CD4-positive, CD25-positive, alpha-beta regulatory T cell (primary cell): Measurements from ENCODE around the gene HSPA12A. TPM values are rescaled to one million over a fixed set of nuclear protein-coding genes. Genes with fewer than 3 reads are reported as not detected.

Experiments
- ATAC-seq, 2 donors: fragments of 150-1000 bp; cut with Tn5 transposase; one replicate each; pipeline ENCODE4 v1.10.0; 2021; ENCODE audit warnings: low read depth in 2 of 2, moderate number of reproducible peaks in 2 of 2, moderate library complexity in 1 of 2
- DNase-seq, 3 donors: peaks; one replicate each; pipeline versions ENCODE4 v3.0.0 to v3.0.0-alpha.2; 2012 to 2022; ENCODE audit warnings: mixed read lengths in 1 of 3
- H3K27ac ChIP-seq: one replicate; pipeline ENCODE4 v1.7.0; 2013; ENCODE audit warnings: mild to moderate bottlenecking, low read length; ENCODE audit not compliant: insufficient read depth, poor library complexity, severe bottlenecking
- H3K27me3 ChIP-seq: one replicate; pipeline ENCODE4 v1.7.0; 2013; ENCODE audit warnings: low read length; ENCODE audit not compliant: control insufficient read depth, insufficient read depth
- H3K36me3 ChIP-seq: one replicate; pipeline ENCODE4 v1.7.0; 2013; ENCODE audit warnings: mild to moderate bottlenecking, low read length, moderate library complexity; ENCODE audit not compliant: control insufficient read depth, insufficient read depth
- H3K4me1 ChIP-seq: 2 replicates; pipeline ENCODE4 v1.7.0; 2013; ENCODE audit warnings: mild to moderate bottlenecking, low read length; ENCODE audit not compliant: insufficient read depth, control insufficient read depth, poor library complexity, severe bottlenecking
- H3K4me3 ChIP-seq: one replicate; pipeline ENCODE4 v1.7.0; 2013; ENCODE audit warnings: low read depth, mild to moderate bottlenecking, low read length, moderate library complexity
- H3K9me3 ChIP-seq, 2 experiments: 1 replicate in 1 of 2; 2 replicates in 1 of 2; pipeline ENCODE4 v1.7.0; 2013; ENCODE audit warnings: low read length in 2 of 2, mild to moderate bottlenecking in 1 of 2, moderate library complexity in 1 of 2; ENCODE audit not compliant: control insufficient read depth in 2 of 2
- H3K27ac Mint-ChIP-seq, 3 donors: one replicate each; pipeline ENCODE4 v1.8.0; 2020 to 2022; ENCODE audit warnings: mild to moderate bottlenecking in 3 of 3, mixed read lengths in 3 of 3, moderate library complexity in 2 of 3
- H3K27me3 Mint-ChIP-seq: one replicate; pipeline ENCODE4 v1.8.0; 2022; ENCODE audit warnings: mild to moderate bottlenecking, mixed read lengths
- H3K36me3 Mint-ChIP-seq: one replicate; pipeline ENCODE4 v1.8.0; 2020; ENCODE audit warnings: mixed read lengths
- H3K4me1 Mint-ChIP-seq, 4 donors: one replicate each; pipeline ENCODE4 v1.8.0; 2020 to 2022; ENCODE audit warnings: mixed read lengths in 4 of 4, mild to moderate bottlenecking in 1 of 4
- H3K4me3 Mint-ChIP-seq, 4 donors: one replicate each; pipeline ENCODE4 v1.8.0; 2020 to 2022; ENCODE audit warnings: mild to moderate bottlenecking in 4 of 4, mixed read lengths in 4 of 4, moderate library complexity in 3 of 4
- H3K9me3 Mint-ChIP-seq, 7 donors: one replicate each; pipeline ENCODE4 v1.8.0; 2020 to 2022; ENCODE audit warnings: mixed read lengths in 7 of 7, mild to moderate bottlenecking in 3 of 7, moderate library complexity in 2 of 7
- polyA plus RNA-seq, 4 donors: library from polyadenylated mRNA; unstranded; fragments of 300-500 nt; fragmentation: Illumina TruSeq; gene quantifications; one replicate each; pipeline ENCODE4 v1.2.3, GENCODE V29; 2021
- total RNA-seq: library from RNA; stranded (reverse); gene quantifications from one replicate; pipeline ENCODE4 v1.2.3, GENCODE V29; 2022

The HSPA12A gene
- total and polyA plus RNA-seq, 5 donors from 2014 or later, result 0.72 to 2.1 (median 0.81) TPM

- H3K36me3 Mint-ChIP-seq, result no peaks in the 10 kb centered on the region
- H3K4me3 ChIP-seq, result no peak overlapping the region
- peaks cover 15% of the 10 kb centered on the region for H3K27me3 Mint-ChIP-seq
- no peak overlapping the region for H3K27ac ChIP-seq
- H3K36me3 ChIP-seq, result no peaks in the 10 kb centered on the region
- ATAC-seq, result no peak
- no peaks in the 10 kb centered on the region for H3K27me3 ChIP-seq
- no peaks in the 10 kb centered on the region for H3K4me1 ChIP-seq
- no peaks in the 10 kb centered on the region for H3K4me1 Mint-ChIP-seq
- DNase-seq, result no peak
- no peak overlapping the region for H3K4me3 Mint-ChIP-seq
- no peaks in the 10 kb centered on the region for H3K9me3 ChIP-seq
- H3K9me3 Mint-ChIP-seq, result no peaks in the 10 kb centered on the region
- H3K27ac Mint-ChIP-seq, result no peak overlapping the region
Observed at GRCh38 chr10:116673866-116674265, 68.5 kb downstream of the HSPA12A start.

GRCh38 chr10:116672891-116673290 lies 69.5 kb downstream of the HSPA12A start:
- DNase-seq (no peak), ATAC-seq (no peak)
- H3K9me3 ChIP-seq, result no peaks in the 10 kb centered on the region
- Mint-ChIP-seq H3K27me3 (peaks cover 24% of the 10 kb centered on the region), H3K4me1 (no peaks in the 10 kb centered on the region), H3K27ac (no peak overlapping the region), H3K9me3 (no peaks in the 10 kb centered on the region), H3K36me3 (no peaks in the 10 kb centered on the region), H3K4me3 (no peak overlapping the region)
- no peak overlapping the region for H3K4me3 ChIP-seq
- H3K36me3 ChIP-seq, result no peaks in the 10 kb centered on the region
- no peak overlapping the region for H3K27ac ChIP-seq
- H3K27me3 ChIP-seq, result no peaks in the 10 kb centered on the region
- H3K4me1 ChIP-seq, result no peaks in the 10 kb centered on the region

GRCh38 chr10:116671274-116671926 lies 71.0 kb downstream of the HSPA12A start:
- H3K9me3 ChIP-seq, result no peaks in the 10 kb centered on the region
- no peaks in the 10 kb centered on the region for H3K4me1 ChIP-seq
- Mint-ChIP-seq H3K9me3 (peaks cover 0 to 2% (median 0%) of the 10 kb centered on the region in 7 donors), H3K27me3 (peaks cover 25% of the 10 kb centered on the region), H3K27ac (no peak overlapping the region), H3K4me3 (no peak overlapping the region), H3K4me1 (no peaks in the 10 kb centered on the region), H3K36me3 (no peaks in the 10 kb centered on the region)
- H3K4me3 ChIP-seq, result no peak overlapping the region
- no peak for DNase-seq
- no peak overlapping the region for H3K27ac ChIP-seq
- no peak for ATAC-seq
- H3K36me3 ChIP-seq, result no peaks in the 10 kb centered on the region
- H3K27me3 ChIP-seq, result no peaks in the 10 kb centered on the region

- no peak for DNase-seq
- H3K36me3 Mint-ChIP-seq, result no peaks in the 10 kb centered on the region
- no peak overlapping the region for H3K4me3 ChIP-seq
- no peak overlapping the region for H3K27ac ChIP-seq
- H3K9me3 ChIP-seq, result no peaks in the 10 kb centered on the region
- ATAC-seq, result no peak
- no peaks in the 10 kb centered on the region for H3K36me3 ChIP-seq
- peaks cover 25% of the 10 kb centered on the region for H3K27me3 Mint-ChIP-seq
- H3K4me3 Mint-ChIP-seq, result no peak overlapping the region
- peaks cover 0 to 2% (median 0%) of the 10 kb centered on the region in 7 donors for H3K9me3 Mint-ChIP-seq
- H3K27me3 ChIP-seq, result no peaks in the 10 kb centered on the region
- H3K4me1 ChIP-seq, result no peaks in the 10 kb centered on the region
- H3K27ac Mint-ChIP-seq, result peak overlapping the region in 1 of 3 donors; percentile 63
- H3K4me1 Mint-ChIP-seq, result no peaks in the 10 kb centered on the region
Observed at GRCh38 chr10:116670706-116671105, 71.7 kb downstream of the HSPA12A start.

- no peak overlapping the region for H3K4me3 ChIP-seq
- Mint-ChIP-seq H3K36me3 (no peaks in the 10 kb centered on the region), H3K27ac (peak overlapping the region in 1 of 3 donors; percentile 63), H3K4me1 (no peaks in the 10 kb centered on the region), H3K4me3 (no peak overlapping the region), H3K27me3 (peaks cover 25% of the 10 kb centered on the region), H3K9me3 (peaks cover 0 to 2% (median 0%) of the 10 kb centered on the region in 7 donors)
- H3K27me3 ChIP-seq, result no peaks in the 10 kb centered on the region
- H3K36me3 ChIP-seq, result no peaks in the 10 kb centered on the region
- DNase-seq (no peak), ATAC-seq (no peak)
- no peaks in the 10 kb centered on the region for H3K4me1 ChIP-seq
- H3K27ac ChIP-seq, result no peak overlapping the region
- no peaks in the 10 kb centered on the region for H3K9me3 ChIP-seq
Observed at GRCh38 chr10:116669832-116670644, 72.3 kb downstream of the HSPA12A start.

- Mint-ChIP-seq H3K4me1 (no peaks in the 10 kb centered on the region), H3K4me3 (no peak overlapping the region), H3K36me3 (no peaks in the 10 kb centered on the region), H3K9me3 (peaks cover 0 to 2% (median 0%) of the 10 kb centered on the region in 7 donors), H3K27ac (no peak overlapping the region), H3K27me3 (peaks cover 20% of the 10 kb centered on the region)
- no peak for ATAC-seq
- H3K36me3 ChIP-seq, result no peaks in the 10 kb centered on the region
- no peak overlapping the region for H3K4me3 ChIP-seq
- H3K4me1 ChIP-seq, result no peaks in the 10 kb centered on the region
- H3K27me3 ChIP-seq, result no peaks in the 10 kb centered on the region
- DNase-seq, result no peak
- H3K27ac ChIP-seq, result no peak overlapping the region
- no peaks in the 10 kb centered on the region for H3K9me3 ChIP-seq
Observed at GRCh38 chr10:116669080-116669479, 73.3 kb downstream of the HSPA12A start.

GRCh38 chr10:116668446-116668845 lies 73.9 kb downstream of the HSPA12A start:
- Mint-ChIP-seq H3K27ac (no peak overlapping the region), H3K4me3 (no peak overlapping the region), H3K27me3 (peaks cover 20% of the 10 kb centered on the region), H3K9me3 (peaks cover 0 to 2% (median 0%) of the 10 kb centered on the region in 7 donors), H3K36me3 (no peaks in the 10 kb centered on the region), H3K4me1 (no peaks in the 10 kb centered on the region)
- H3K4me3 ChIP-seq, result no peak overlapping the region
- H3K27ac ChIP-seq, result no peak overlapping the region
- ATAC-seq, result no peak
- no peaks in the 10 kb centered on the region for H3K9me3 ChIP-seq
- no peak for DNase-seq
- H3K36me3 ChIP-seq, result no peaks in the 10 kb centered on the region
- no peaks in the 10 kb centered on the region for H3K27me3 ChIP-seq
- H3K4me1 ChIP-seq, result no peaks in the 10 kb centered on the region
